Osteoblast (primary cell): ENCODE measurements around the gene ARL15. TPM values are rescaled to one million over a fixed set of nuclear protein-coding genes. Genes with fewer than 3 reads are reported as not detected.
A peak's percentile ranks its signal among the peaks of the same experiment; 100 is the strongest.
"Not testable (repeated sequence)": the region's sequence is repeated elsewhere in the genome, so short reads cannot be mapped to it uniquely, and the experiment has no call there.

Experiments used
- DNase-seq: peaks from one replicate; pipeline ENCODE4 v3.0.0; 2011; ENCODE audit warnings: low spot score, mixed read lengths; ENCODE audit not compliant: insufficient read length; ENCODE audit errors: missing footprints
- H2AFZ ChIP-seq: 2 replicates; pipeline ENCODE4 v1.6.0; 2011; ENCODE audit warnings: mild to moderate bottlenecking, low read length
- H3K27ac ChIP-seq: 2 replicates; pipeline ENCODE4 v1.5.1; 2011; ENCODE audit warnings: mild to moderate bottlenecking, low read depth, low read length, moderate library complexity
- H3K27me3 ChIP-seq: 2 replicates; pipeline ENCODE4 v1.6.0; 2012; ENCODE audit warnings: mild to moderate bottlenecking, control low read depth, inconsistent platforms, low read length, moderate library complexity; ENCODE audit not compliant: insufficient read depth
- H3K36me3 ChIP-seq: 2 replicates; pipeline ENCODE4 v1.5.1; 2011; ENCODE audit warnings: mild to moderate bottlenecking, low read length, control low read depth, moderate library complexity; ENCODE audit not compliant: insufficient read depth
- H3K4me1 ChIP-seq: 2 replicates; pipeline ENCODE4 v1.5.1; 2011; ENCODE audit warnings: mild to moderate bottlenecking, low read length, control low read depth, moderate library complexity; ENCODE audit not compliant: insufficient read depth
- H3K4me2 ChIP-seq: 2 replicates; pipeline ENCODE4 v1.6.0; 2011; ENCODE audit warnings: mild to moderate bottlenecking, low read length; ENCODE audit not compliant: insufficient read depth
- H3K4me3 ChIP-seq: fragments of 200-600 bp; sonication (generic); 3 replicates; pipeline ENCODE4 v1.5.1; 2012; ENCODE audit warnings: mild to moderate bottlenecking, low read length, inconsistent platforms; ENCODE audit not compliant: insufficient read depth
- H3K79me2 ChIP-seq: 2 replicates; pipeline ENCODE4 v1.6.0; 2012; ENCODE audit warnings: mild to moderate bottlenecking, low read length, control low read depth, inconsistent platforms; ENCODE audit not compliant: insufficient read depth
- H3K9me3 ChIP-seq: 2 replicates; pipeline ENCODE4 v1.5.1; 2011; ENCODE audit warnings: low read depth, low read length, control low read depth
- H4K20me1 ChIP-seq: 2 replicates; pipeline ENCODE4 v1.6.0; 2012; ENCODE audit warnings: mild to moderate bottlenecking, low read length, control low read depth; ENCODE audit not compliant: insufficient read depth
- CTCF ChIP-seq: IDR thresholded peaks from 2 replicates; pipeline ENCODE4 v1.5.1; 2011; ENCODE audit warnings: mild to moderate bottlenecking, low read depth, low read length, moderate library complexity; ENCODE audit errors: extremely low read depth
- total RNA-seq: library from RNA; depleted of rRNA; stranded (reverse); fragments of >200 nt; gene quantifications from 2 replicates; pipeline ENCODE4 v1.2.3, GENCODE V29; 2012

ARL15 gene
- total RNA-seq, 1 donor: 25.3 TPM

- Histone ChIP-seq H4K20me1 (no peaks in the 10 kb centered on the region), H3K79me2 (no peaks in the 10 kb centered on the region), H3K4me1 (peaks cover 21% of the 10 kb centered on the region), H3K27me3 (no peaks in the 10 kb centered on the region), H3K9me3 (no peaks in the 10 kb centered on the region), H3K4me2 (peak overlapping the region; percentile 73), H3K4me3 (peak overlapping the region; percentile 13), H3K27ac (peak overlapping the region; percentile 93), H2AFZ (peak overlapping the region; percentile 58), H3K36me3 (no peaks in the 10 kb centered on the region)
- peak; percentile 77 for DNase-seq
- no peak for TF ChIP-seq CTCF
Observed at GRCh38 chr5:54062958-54063357, 247.4 kb downstream of the ARL15 start.

GRCh38 chr5:54060919-54061318 is 249.5 kb downstream of the ARL15 start:
- H3K4me1 ChIP-seq: peaks cover 21% of the 10 kb centered on the region
- not testable (repeated sequence) for H4K20me1 ChIP-seq, H3K4me2 ChIP-seq, H3K36me3 ChIP-seq, H2AFZ ChIP-seq, H3K9me3 ChIP-seq, H3K27me3 ChIP-seq, H3K27ac ChIP-seq, H3K4me3 ChIP-seq, DNase-seq, H3K79me2 ChIP-seq

- Histone ChIP-seq H3K9me3 (no peaks in the 10 kb centered on the region), H4K20me1 (no peaks in the 10 kb centered on the region), H3K4me3 (no peak overlapping the region), H3K36me3 (no peaks in the 10 kb centered on the region), H3K4me1 (peaks cover 7% of the 10 kb centered on the region), H3K27ac (no peak overlapping the region), H3K79me2 (no peaks in the 10 kb centered on the region), H3K4me2 (no peak overlapping the region), H2AFZ (peak overlapping the region; percentile 6), H3K27me3 (no peaks in the 10 kb centered on the region)
- TF ChIP-seq CTCF: no peak
- no peak for DNase-seq
Observed at GRCh38 chr5:54049963-54050362, 260.4 kb downstream of the ARL15 start.

- Histone ChIP-seq H3K4me2 (no peak overlapping the region), H2AFZ (no peak overlapping the region)
- DNase-seq: no peak
Observed at GRCh38 chr5:54049144-54049543, 261.2 kb downstream of the ARL15 start.

More at GRCh38 chr5:54049144-54049543, 261.2 kb downstream of the ARL15 start:
- peaks cover 7% of the 10 kb centered on the region for H3K4me1 ChIP-seq
- H3K27ac ChIP-seq: no peak overlapping the region
- no peaks in the 10 kb centered on the region for H3K79me2 ChIP-seq
- H3K9me3 ChIP-seq: no peaks in the 10 kb centered on the region
- no peaks in the 10 kb centered on the region for H4K20me1 ChIP-seq
- no peak overlapping the region for H3K4me3 ChIP-seq
- TF ChIP-seq CTCF: no peak
- no peaks in the 10 kb centered on the region for H3K36me3 ChIP-seq
- H3K27me3 ChIP-seq: no peaks in the 10 kb centered on the region
